ENCODE results near the gene TSPOAP1.
A peak's percentile ranks its signal among the peaks of the same experiment; 100 is the strongest.

Gene TSPOAP1

DNA sequence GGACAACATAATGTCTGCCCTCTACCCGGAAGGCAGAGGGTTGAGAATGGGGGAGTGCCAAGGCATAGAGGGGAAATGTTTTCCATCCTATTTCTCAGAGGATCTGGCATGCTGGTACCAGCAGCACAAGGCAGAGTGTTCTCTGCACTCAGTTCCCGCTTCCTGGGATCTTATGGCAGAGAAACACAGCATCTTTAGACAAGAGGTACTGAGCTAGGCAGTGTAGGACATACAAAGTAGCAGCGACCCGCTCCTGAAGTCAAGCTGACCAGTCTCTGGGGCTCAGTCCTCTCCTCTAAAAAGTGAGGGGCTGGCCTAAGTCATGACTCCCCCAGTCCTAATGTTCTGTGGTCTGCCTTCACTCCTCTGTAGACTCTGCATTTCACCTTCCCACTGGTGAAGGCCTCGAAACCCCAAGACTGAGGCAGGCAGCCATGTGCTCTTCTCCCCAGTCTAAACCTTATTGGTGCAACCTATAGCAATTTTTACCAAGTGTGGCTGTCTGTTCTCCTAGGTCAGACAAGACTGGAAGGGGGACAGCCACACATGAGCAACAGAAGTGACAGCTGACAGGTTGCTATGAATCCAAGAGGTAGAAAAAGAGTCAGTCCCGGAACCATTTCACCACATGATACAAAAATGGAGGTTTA lies 11.3 kb upstream of the TSPOAP1 start:
- DNase-seq, result no peak

DNA sequence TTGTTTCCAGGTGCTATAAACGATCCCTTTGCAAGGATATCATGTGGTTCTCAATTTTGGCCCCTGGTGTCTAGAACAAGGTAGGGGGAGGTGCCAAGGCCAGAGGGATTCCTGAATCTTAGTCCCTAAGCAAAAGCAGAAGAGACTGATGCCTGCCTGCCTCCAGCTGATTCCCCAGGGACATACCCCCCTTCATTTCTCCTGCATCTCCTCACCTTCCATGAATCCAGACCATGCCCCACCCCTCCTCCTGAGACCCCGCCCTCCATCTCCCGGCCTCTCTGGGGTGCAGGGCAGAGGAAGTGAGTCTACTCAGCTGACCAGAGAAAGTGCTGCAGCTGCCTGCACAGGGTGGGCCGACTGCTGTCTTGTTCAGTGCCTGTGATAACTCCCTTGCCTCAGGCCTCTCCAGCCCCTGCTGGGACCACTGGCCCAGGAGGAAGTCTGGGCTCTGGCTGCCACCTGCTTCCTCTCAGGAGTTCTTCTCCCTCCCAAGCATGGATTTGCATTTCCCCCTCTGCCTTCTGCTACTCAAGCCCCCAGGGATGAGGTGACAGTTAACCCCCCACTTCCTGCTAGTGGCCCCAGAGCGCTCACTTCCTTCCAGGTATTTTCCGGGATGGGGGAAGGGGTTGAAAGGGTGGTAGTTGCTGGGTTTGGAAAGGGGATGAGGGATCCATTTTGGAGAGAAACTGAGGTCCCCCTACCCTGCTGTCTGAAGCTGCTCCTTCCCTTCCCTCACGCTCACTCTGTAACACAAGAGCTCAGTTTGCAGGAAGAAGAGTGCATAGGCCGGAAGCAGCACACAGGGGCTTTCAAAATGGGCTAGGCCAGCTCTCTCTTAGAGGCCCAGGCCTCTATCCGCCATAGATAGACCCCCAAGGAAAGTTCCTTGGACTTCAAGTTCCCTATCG lies 10.5 kb upstream of the TSPOAP1 start:
- DNase-seq, result no peak

DNA sequence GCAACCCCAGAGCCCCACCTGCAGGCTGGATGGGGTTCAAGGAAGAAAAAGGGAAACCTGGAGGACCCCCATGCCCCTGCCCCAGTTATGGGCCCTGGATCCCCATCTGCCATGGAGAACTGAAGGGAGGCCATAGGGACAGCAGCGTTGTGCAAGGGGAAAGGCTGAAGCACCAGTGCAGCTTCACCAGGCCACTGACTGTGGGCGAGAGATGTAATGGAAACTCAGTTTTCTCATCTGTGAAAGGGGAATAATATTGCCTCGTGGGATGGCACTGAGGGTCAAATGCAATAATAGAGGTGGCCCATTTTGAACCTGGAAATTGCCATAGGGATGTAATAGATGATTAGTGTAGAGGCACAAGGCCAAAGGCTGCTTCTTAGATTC lies 9.9 kb upstream of the TSPOAP1 start:
- no peak for DNase-seq

DNA sequence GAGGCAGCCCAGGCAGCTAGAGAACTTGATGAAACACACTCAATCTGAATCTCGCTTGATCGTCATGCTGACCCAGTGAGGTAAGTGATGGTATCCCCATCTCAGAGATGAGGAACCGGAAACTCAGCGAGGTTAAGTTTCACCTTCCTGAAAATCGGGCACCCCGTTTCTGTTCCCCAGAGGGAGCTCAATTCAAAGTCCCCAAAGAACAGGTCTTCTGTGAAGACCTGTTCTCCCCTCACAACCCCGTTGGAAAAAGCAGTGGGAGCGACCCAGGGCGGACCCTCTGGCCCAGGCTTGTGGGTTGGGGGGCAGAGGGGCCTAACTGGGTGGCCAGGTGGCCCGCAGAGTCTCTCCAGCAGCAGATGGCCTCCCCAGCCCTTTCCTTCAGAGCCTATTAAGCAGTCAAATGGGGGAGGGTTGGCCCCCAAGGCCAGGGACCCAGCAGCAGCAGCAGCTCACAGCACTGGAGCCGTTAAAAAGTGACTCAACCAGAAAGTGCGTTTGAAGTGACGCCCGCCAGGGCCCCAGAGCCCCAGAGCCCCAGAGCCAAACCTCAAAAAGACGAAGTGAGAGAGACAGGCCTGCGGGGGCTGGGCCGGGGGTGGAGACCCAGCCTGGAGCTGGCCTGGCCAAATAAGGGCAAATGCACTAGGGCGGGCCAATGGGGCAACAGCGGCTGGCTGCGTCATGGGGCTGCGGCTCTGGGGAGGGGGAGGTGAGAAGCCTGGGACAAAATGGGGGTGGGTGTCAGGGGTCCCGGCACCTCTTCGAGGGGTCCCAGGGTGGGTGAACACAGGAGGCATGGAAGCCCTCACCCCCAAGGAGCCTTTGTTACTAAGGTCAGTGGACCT lies 9.2 kb upstream of the TSPOAP1 start:
- DNase-seq, result peak; percentile 87

DNA sequence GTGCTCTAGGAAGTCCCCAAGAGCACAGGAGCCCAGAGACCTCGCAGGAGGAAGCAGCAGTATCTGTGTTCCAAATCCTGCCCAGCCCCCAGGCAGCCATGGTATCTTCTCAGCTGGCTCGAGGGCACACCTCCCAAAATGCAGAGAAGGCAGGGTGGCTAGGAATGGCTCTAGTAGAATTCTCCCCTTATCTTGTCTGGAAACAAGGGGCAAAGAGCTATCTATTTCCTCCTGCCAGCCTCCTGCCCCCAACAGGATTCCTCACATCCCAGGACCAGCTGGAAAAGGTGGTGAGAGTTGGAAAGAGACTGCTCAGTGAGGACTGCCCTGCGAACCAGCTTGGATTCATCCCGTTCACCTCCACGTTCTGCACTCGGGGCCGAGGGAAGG lies 8.6 kb upstream of the TSPOAP1 start:
- DNase-seq, result no peak

DNA sequence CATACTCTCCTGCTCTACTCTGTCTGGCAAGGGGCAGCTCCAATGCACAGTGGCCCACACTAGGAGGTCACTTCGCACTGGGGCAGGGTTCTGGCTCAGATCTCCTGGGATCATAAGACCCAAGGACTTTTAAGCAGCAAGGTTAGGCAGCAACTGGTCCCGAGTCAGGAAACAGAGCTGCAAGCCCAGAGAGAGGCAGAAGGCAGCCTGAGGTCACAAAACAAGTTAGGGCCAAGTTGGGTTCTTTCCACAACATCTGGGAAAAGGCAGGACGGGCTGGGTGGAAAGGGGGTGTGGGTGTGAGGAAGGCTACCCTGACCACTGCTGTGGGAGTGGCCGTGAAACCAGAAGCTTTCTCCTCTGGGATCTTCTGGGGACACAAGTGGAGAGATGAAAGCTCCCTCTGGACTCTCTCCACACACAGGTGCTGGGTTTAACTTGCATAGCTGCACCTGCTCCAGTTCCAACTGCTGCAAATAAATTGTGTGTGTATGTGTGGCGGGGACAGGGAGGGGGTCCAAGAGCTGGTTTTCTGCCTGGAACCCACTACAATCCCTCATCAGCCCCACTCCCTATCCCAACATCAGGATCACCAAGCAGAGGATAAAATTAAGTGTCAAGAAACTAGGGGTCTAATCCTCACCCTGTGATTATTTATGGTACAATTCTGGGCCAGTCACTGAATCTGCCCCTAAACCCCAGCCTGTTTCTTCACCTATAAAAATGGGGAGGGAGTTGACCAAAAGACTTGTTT lies 8.0 kb upstream of the TSPOAP1 start:
- DNase-seq, result no peak

DNA sequence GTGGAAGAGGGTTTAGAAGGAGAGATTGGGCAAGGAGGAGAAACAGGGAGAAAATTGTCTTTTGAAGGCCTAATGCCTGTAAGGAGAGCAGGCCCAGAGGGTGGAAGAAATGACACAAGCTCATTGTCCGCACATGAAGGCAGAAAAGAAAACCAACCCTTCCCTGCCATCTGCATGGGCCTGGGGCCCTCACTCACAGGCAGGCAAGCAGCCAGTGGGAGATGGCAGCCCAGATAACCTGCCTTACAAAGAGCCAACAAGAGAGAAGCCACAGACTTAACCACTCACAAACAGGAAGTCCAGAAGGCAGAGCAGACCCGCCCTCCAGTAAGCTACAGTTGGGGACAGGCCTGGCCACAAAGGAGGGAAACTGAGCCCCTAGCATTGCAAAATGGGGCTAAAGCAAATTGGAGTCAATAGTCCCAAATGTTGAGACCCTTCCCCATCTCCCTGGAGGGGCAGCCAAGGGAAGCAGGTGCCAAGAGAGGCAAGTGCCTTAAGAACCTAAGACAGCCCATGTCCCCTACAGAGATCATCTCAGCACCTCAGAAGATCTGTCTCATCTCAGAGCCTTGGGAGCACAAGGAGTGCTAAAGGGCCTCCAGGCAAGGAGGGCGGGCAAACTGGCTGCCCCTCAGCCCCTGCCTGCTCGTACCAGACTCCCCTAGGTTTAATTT lies 7.3 kb upstream of the TSPOAP1 start:
- DNase-seq, result peak; percentile 72

DNA sequence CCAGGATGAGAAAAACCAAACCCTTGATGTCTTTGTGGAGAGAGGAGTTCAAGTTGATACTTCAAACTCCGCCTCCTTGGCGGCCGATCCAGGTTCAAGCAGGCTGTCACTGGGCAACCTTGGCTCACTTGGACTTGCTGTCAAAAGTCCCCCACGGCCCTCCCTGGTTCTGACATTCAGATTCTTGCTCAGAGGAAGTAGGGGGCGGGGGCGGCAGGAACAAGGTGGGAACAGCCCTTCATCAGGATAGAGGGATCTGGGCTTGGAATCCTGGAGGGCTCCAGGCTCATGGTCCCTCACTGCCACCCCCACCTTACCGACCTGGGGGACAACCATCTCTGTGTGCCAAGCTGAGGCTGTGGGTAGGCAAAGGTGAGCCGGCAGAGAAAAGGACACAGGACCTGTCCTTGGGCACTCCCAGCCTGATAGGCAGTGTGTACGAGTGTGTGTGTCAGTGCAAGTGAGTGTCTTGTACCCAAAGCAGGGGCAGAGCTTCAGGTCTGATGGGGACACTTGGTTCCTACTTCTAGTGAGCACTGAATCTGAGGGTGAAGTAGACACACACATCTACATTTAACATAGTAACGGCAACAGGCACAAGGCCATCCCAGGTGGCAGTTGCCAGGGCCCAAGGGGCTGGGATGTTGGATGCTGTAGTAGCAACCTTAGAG lies 6.6 kb upstream of the TSPOAP1 start:
- DNase-seq, result no peak

DNA sequence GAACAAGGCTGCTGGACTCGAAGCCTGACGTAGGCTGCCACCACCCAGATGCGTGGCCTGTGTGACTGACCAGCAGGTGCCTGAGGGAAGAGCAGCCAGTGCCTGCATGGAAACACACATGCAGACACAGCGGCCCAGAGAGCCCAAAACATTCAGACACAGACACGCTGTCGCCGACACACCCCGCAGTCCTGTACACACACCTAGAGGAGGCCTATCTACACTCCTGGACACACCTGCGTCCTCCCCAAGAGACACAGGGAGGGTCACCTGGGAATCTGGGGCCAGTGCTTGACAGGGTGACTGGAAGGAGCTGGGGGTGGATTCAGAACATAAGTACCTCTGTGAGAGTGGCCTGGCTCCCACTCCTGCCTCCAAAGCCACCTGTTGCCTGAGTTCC lies 6.1 kb upstream of the TSPOAP1 start:
- DNase-seq, result no peak

DNA sequence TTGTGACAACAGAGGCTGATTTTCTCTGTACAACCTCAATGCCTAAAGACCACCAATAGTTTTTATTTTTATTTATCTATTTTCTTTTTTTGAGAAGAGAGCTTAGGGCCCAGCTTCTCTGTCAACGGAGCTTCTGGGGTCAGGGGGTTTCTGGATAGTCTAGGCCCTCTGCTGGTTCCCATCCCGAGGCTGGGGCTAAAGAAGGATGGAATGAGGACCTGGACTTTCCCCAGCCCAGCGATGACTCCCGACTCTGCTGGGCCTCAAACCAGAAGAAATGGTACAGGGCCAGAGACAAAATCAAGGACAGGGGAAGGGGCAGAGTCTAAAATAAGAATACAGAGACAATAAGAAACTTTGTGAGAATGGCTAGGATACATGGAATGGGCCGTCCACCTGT lies 5.7 kb upstream of the TSPOAP1 start:
- DNase-seq, result no peak

DNA sequence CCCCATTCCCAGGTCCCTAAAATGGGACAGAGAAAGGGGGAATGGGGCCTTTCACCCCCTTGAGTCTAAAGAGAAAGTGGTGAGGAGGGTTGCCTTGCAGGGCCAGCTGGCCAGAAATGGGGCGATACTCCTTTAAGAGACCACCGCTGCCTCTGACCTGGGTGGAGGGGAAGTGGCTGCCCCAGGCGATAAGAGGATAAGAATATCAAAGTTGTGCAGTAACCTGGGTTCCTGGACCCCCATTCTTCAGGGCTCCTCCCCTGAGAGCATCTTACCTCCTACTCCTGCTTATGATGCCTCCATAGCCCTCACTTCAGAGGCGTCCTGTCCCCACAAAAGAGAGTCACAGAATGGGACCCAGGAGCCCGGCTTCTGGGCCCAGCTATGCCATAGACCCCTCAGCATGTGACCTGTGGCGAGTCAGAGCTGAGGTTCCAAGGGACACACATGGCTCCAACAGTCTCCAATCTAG lies 5.2 kb upstream of the TSPOAP1 start:
- no peak for DNase-seq

DNA sequence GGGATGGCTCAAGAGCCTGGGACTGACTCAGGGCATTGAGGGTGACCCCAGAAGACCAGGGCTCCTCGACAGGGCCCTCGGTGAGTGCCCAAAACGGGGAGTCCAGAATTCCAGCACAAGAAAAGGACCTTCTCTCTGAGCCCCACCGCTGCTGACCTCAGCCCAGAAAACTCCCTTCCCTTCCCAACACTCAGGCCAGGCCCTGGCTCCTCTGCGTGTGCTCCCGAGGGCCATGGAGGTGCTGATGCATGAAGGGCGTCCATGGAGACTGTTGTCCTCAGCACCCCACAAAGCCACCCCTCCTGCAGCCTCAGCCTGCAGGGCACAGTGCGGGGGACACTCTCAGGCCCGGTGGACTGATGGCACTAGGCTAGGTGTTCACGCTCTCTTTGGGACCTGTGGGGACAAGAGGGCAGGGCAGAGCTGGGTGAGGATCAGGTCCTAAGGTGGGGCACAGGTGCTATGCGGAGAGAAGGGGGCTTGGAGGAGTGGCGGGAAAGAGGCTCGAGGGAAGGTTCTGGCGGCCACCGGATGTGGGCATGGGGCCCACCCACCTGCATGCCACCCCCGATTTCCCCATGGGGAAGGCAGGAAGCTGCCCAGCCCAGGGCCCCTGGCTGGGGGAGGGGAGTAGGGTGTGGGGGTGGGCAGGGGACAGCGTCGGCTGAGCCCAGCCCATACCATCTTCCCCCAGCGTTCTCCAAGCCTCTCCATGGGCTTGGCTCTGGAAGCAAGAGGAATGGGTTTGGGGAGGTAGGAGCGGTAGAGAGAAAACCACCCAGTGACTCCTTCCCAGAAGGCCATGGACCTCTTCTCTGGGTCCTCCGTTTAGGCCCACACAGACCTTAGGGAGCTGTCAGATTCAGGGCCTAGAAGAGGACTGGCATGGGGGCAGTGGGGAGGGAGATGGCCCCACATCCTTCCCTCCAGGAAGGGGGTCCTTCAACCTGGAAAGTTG lies 4.5 kb upstream of the TSPOAP1 start:
- DNase-seq, result no peak

DNA sequence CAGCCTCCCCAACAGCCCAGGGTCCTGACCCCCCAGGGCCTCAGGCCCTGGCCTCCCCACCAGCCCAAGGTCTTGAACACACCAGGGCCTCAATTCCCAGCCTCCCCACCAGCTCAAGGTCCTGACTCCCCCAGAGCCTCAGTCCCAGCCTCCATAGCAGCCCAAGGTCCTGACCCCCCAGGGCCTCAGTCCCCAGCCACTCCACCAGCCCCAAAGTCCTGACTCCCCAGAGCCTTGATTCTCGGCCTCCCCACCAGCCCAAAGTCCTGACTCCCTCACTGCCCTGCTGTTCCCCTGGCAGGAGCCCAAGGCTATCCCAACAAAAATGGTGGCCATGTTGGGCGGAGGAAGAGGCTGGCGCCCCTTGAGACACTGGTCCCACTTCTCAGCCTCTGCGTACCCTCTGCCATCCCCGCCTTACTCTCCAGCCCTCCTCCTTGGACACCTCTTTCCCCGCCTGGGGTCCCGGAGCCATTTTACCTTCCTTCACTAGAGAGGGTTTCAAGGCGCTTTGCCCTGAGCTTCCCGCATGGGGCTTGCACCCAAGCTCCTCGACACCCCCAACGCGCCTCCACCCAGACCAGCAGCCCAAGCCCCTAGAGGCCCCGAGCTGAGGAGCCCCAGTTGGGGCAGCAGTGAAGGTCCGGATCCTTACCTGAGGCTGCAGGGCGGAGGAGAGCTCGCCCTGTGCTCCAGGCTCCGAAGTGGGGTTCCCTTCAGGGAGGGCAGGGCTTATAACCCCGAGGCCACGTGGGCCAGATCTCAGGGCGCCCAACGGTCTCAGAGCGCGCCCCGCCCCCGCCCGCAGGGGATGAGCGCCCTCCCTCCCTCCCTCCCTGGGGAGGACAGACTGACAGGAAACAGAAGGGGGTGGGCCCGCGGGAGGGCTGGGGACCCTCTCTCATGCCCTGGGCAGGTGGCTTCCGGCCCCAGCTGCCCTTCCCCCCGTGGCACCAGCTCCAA lies 3.5 kb upstream of the TSPOAP1 start:
- peak; percentile 88 for DNase-seq

DNA sequence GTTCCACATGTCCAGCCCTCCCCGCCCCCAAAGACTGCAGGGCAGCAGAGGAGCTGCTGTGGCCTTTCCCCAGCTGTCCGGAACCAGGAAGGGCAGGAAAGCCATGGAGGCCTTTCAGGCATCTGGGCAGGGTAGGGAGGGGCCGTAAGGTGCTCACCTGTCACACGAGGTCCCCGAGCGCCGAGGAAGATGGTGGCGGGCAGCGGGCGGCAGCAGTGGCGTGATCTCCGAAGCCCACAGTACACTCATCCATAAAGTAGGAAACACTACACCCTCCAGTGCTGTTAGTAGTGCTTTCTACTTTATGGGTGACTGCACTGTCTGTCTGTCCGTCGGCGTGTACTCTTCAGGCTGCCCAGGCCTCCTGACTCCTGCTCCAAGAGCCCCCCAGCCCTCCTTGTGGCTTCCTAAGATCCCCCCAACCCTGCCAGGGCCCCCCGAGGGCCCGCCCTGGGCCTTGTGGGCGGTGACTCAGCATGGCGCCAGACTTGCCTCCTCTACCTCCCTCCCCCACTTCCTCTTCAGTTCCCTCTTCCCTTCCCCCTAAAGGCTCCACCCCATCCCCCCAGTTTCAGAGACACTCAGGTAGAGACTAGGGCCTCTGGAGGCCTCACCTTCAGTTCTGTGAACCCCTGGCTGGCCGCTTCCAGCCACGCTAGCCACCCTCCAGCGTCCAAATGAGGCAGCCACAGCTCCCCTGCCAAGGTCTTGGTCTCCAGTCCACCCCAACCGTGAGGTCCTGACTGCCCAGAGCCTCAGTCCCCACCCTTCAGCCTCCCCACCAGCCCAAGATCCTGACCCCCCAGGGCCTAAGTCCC lies 2.6 kb upstream of the TSPOAP1 start:
- DNase-seq, result peak; percentile 66

DNA sequence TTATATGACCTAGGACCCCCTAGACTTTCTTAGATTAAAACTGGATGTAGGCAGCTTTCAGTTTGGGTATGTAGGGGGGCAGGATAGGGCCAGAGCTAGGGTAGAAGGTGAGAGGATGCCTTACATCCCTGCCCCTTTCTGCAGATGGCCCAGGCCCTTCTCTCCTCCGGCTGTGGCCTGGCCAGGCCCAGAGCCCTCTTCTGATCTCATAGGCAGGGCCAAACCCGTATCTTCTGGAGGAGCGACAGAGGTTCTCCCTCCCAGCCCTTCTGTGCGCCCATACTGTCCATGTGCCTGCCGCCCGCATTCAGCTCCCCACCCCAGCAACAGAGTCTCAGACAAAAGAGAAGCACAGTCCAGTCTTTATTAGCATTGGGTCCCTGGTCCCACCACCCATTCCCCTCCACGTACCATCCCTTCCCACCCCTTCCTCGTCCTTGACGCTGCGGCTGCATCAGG lies 2.0 kb upstream of the TSPOAP1 start:
- DNase-seq, result no peak

DNA sequence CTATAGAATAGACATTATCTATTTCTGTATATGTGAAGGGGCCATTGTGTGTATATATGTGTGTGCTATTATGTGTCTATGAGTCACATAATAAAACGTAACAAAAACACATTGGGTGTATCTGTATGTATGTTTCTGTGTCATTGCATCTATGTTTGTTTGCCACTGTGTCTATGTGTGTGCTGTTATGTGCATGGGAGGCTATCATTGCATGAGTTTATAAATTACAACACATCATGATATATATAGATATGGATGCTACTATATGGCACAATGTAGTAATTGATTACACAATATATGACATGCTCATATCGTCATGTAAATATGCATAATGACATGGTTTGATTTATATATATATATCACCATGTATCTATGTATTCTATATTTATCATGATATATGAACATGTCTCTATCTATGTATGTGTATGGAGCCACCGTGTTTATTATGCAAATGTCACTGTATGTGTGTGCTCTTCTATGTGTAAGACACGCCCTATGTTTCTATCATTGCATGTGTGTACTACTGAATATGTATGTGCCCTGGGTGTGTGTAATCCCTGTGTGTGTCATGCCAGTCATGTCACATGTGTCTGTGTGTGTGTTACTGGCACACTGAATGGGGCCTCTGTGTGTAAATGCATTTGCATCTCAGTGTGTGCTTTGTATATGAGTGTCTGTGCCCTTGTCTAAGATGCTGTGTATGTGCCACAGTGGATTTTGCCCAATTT lies 1.4 kb upstream of the TSPOAP1 start:
- DNase-seq, result no peak

Measured in activated effector memory CD4-positive, alpha-beta T cell treated with Interleukin-2 at 50 U/mL for 16 hours (primary cell).